Cortex of kidney (tissue), 1 donor: ENCODE measurements around the gene KRT72.

ENCODE experiments used
- DNase-seq: peaks from one replicate; lab custom pipeline; 2025; lab: John Stamatoyannopoulos, UW

Gene KRT72

DNA sequence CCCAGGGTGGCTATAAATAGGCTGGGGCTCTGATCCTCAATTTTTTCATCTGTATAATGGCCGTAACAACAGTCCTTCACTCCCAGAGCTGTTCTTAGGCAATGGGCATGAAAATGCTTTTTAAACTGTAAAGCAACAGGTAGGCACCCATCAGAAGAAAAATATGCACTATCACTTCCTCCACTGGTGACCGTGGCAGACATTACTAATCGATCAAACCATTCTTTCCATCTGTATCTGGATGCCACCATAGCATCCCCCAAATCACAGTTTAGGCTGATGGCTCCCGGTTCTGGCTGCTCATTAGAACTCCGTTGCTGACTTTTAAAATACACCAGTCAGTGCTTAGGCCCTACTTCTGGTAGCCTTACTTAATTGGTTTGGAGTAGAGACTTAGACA, 59.6 kb downstream of the KRT72 start:
- DNase-seq, result no peak

DNA sequence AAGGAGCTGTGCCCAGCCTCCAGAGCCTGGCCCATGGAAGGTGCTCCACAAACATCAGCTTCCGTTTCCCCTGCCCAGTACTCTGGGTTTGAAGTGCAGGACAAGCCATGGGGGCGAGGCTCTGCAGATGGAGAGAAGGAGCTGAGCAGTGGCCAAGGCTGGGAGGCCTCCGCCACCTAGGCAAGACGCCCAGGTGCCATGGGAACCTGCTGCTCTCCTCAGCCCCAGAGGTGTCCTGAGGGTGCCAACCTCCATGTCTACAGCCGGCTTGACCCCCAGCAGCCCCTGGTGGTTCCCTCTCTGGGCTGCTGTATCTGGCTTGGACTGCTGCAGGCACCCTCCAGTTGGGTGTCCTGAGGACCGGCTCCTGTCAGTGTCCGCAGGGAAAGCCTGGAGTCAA, 60.7 kb downstream of the KRT72 start:
- no peak for DNase-seq

DNA sequence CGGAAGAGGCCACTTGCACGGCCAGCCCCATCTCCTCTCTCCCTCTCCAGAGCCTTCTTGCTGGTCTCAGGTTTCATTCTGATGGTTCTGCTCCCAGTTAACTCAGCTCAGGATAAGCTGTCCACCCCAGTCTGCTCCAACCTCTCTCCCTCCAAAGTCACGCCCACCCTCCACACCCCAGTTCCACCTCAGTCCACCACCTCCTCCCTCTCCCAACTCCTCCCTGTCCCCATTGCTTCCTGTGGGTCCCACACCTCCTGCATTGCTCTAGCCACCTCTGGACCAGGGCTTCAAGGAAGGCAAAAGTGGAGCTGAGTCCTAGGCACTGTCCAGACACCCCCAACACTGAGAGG, 61.5 kb downstream of the KRT72 start:
- no peak for DNase-seq

DNA sequence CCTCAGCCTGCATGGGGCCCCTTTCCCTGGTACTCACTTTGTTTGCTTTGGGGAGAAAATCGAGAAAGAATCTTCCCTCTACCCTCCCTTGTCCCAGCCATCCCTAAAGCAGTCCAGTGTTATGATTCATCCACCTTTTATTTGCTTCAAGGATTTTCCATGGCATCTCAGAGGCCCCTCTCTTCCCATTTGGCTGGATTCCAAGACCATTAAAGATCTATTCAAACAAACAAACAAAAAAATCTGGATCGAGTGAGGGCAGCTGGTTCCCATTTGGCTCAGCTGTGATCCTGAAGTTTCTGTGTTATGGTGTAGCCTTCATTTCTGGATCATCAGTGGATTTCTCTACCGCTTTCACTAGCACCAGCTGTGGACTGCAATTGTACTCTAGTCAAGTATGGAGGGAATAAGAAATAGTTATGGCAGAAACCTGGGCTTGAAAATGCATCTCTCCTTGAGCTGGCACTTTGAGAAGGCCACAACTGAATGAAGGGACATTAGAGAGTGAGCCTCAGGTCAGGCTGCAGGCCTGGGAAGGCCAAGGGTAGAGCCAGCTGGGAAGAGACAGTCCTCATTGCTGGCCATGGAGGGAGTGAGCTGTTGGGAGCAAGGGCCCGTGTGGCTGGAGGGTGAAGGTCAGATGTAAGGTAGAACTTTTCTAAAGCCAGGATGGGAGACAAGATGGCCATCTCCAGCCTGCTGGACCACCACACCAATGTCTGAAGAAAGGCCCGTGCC, 62.0 kb downstream of the KRT72 start:
- no peak for DNase-seq

DNA sequence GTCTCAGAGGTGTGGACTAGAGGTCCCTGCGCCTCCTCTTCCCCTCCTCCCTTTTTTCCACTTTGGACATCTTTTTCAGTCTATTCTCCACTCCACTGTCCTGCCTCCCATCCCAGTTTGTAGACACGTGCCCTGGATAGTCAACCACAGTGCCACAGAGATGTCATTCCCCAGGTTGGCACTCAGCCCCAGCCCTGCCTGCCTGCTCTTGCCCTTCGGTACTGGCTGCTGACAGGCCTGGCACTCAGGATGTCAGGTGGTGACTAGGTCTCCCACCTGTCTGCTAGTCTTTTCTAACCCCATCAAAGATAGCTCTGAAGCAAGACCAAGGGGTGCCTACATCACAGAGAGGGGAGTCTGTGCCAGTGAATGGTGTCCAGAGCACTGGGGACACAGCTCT, 64.2 kb downstream of the KRT72 start:
- no peak for DNase-seq
